ENCODE measurements around the gene HJURP. TPM values are rescaled to one million over a fixed set of nuclear protein-coding genes. Genes with fewer than 3 reads are reported as not detected.

The HJURP gene
- polyA plus RNA-seq, 1 experiment: 12.2 TPM

- H3K4me3 ChIP-seq (ENCODE audit: low read depth, low read length): no peak overlapping the region
- no peak overlapping the region for H3K27ac ChIP-seq (ENCODE audit: low read depth, low read length)
- no peak for TF ChIP-seq CTCF (IDR thresholded peaks at IDR 0.05; ENCODE audit: low read depth, low read length)
- H3K9me3 ChIP-seq (ENCODE audit: control insufficient read depth, insufficient read depth, low read length): no peaks in the 10 kb centered on the region; the same call in 1 of the 2 replicates
- H3K27me3 ChIP-seq (ENCODE audit: control insufficient read depth, insufficient read depth, low read length): peaks cover 11% of the 10 kb centered on the region
- CTCF ChIA-PET: no interaction called here
- POLR2A ChIA-PET: no interaction called here
- DNase-seq (ENCODE audit: low read depth, low spot score): no peak
Measured at GRCh38 chr2:233813236-233814055, 40.9 kb downstream of the HJURP start.

GRCh38 chr2:233811732-233812131 is 42.6 kb downstream of the HJURP start:
- POLR2A ChIA-PET: no interaction called here
- TF ChIP-seq CTCF (IDR thresholded peaks at IDR 0.05; ENCODE audit: low read depth, low read length): no peak
- Histone ChIP-seq H3K4me3 (ENCODE audit: low read depth, low read length) (no peak overlapping the region), H3K27me3 (ENCODE audit: control insufficient read depth, insufficient read depth, low read length) (peaks cover 13% of the 10 kb centered on the region), H3K9me3 (ENCODE audit: control insufficient read depth, insufficient read depth, low read length) (peaks cover 5% of the 10 kb centered on the region; the same call in 1 of the 2 replicates), H3K27ac (ENCODE audit: low read depth, low read length) (no peak overlapping the region)
- DNase-seq (ENCODE audit: low read depth, low spot score): no peak
- CTCF ChIA-PET: no interaction called here

- H3K9me3 ChIP-seq (ENCODE audit: control insufficient read depth, insufficient read depth, low read length): peaks cover 5% of the 10 kb centered on the region; the same call in 1 of the 2 replicates
- no peak for DNase-seq (ENCODE audit: low read depth, low spot score)
- POLR2A ChIA-PET: no interaction called here
- CTCF ChIA-PET: no interaction called here
- peaks cover 13% of the 10 kb centered on the region for H3K27me3 ChIP-seq (ENCODE audit: control insufficient read depth, insufficient read depth, low read length)
- TF ChIP-seq CTCF (IDR thresholded peaks at IDR 0.05; ENCODE audit: low read depth, low read length): no peak
- no peak overlapping the region for H3K27ac ChIP-seq (ENCODE audit: low read depth, low read length)
- no peak overlapping the region for H3K4me3 ChIP-seq (ENCODE audit: low read depth, low read length)
Measured at GRCh38 chr2:233811087-233811486, 43.2 kb downstream of the HJURP start.

- H3K9me3 ChIP-seq (ENCODE audit: control insufficient read depth, insufficient read depth, low read length): peaks cover 5% of the 10 kb centered on the region; the same call in 1 of the 2 replicates
- no peak for TF ChIP-seq CTCF (IDR thresholded peaks at IDR 0.05; ENCODE audit: low read depth, low read length)
- CTCF ChIA-PET: no interaction called here
Measured at GRCh38 chr2:233810385-233810784, 44.0 kb downstream of the HJURP start.

More at GRCh38 chr2:233810385-233810784, 44.0 kb downstream of the HJURP start:
- DNase-seq (ENCODE audit: low read depth, low spot score): no peak
- no peak overlapping the region for H3K27ac ChIP-seq (ENCODE audit: low read depth, low read length)
- H3K4me3 ChIP-seq (ENCODE audit: low read depth, low read length): no peak overlapping the region
- POLR2A ChIA-PET: no interaction called here
- peaks cover 13% of the 10 kb centered on the region for H3K27me3 ChIP-seq (ENCODE audit: control insufficient read depth, insufficient read depth, low read length)

Data from AG04450 (cell line).